ENCODE results near the gene RDX. TPM values are rescaled to one million over a fixed set of nuclear protein-coding genes. Genes with fewer than 3 reads are reported as not detected.

Gene RDX
- total RNA-seq (2014; rRNA removed; shearing (Covaris generic)) (43.2 and 45.2 TPM in 2 replicates), polyA plus RNA-seq (2016; fragmentation: Nextera tagmentation; extraction: Ambion mirVana) (153 and 226 TPM in 2 replicates)
- long read RNA-seq, partial matches to known transcripts: 12 of 16 reads
- long read RNA-seq, other reads (novel, unspliced or antisense): 4 of 16 reads

GRCh38 chr11:110296226-110297075 is at the start of gene RDX:
Gene RDX (minus strand): TSS chr11:110296614. CDS start chr11:110279692, 16,922 bp downstream.
- Mint-ChIP-seq H3K27ac (peak within 1 kb of the TSS; percentile 89), H3K4me3 (peak within 1 kb of the TSS; percentile 87), H3K36me3 (ENCODE audit: low read depth) (no peaks in the 10 kb centered on the region; the same call in 2 of the 3 replicates), H3K4me1 (peaks cover 41% of the 10 kb centered on the region), H3K9me3 (no peaks in the 10 kb centered on the region), H3K27me3 (ENCODE audit: insufficient read depth, low read depth, poor library complexity) (peaks cover 2% of the 10 kb centered on the region)
- peak within 1 kb of the TSS; percentile 94 for H3K4me3 ChIP-seq
- H4K20me1 ChIP-seq (replicated peaks; ENCODE audit: insufficient read depth): peaks cover 10% of the 10 kb centered on the region; the same call in 1 of the 2 replicates
- no peaks in the 10 kb centered on the region for H3K36me3 ChIP-seq (ENCODE audit: insufficient read depth)
- DNase-seq (ENCODE audit: low spot score): peak; percentile 91
- H3K27ac ChIP-seq (ENCODE audit: low read depth): peak within 1 kb of the TSS; percentile 82
- 0 out of 2 replicates have a peak, but pooled peaks cover 3% of the 10 kb centered on the region for H3F3A ChIP-seq (replicated peaks; ENCODE audit: low read depth)
- no peaks in the 10 kb centered on the region for H3K9me2 ChIP-seq (ENCODE audit: insufficient read depth)
- H2AFZ ChIP-seq: peak within 1 kb of the TSS; percentile 60
- TF ChIP-seq POLR2AphosphoS5 (IDR thresholded peaks at IDR 0.05; ENCODE audit: low read depth): peak; percentile 63
- TF ChIP-seq JUNB (IDR thresholded peaks at IDR 0.05; ENCODE audit: unreplicated experiment): no peak
- peaks cover 42% of the 10 kb centered on the region for H3K79me2 ChIP-seq (replicated peaks; ENCODE audit: insufficient read depth)
- H3K4me1 ChIP-seq (ENCODE audit: insufficient read depth): peaks cover 21% of the 10 kb centered on the region
- H3K4me2 ChIP-seq: peak within 1 kb of the TSS; percentile 95
- peak; percentile 69 for ATAC-seq
- no peaks in the 10 kb centered on the region for H3K27me3 ChIP-seq (ENCODE audit: insufficient read depth)

- Histone ChIP-seq H4K20me1 (replicated peaks; ENCODE audit: insufficient read depth) (no peaks in the 10 kb centered on the region), H3F3A (replicated peaks; ENCODE audit: low read depth) (no peaks in the 10 kb centered on the region), H3K27me3 (ENCODE audit: insufficient read depth) (no peaks in the 10 kb centered on the region), H3K27ac (ENCODE audit: low read depth) (no peak overlapping the region), H3K36me3 (ENCODE audit: insufficient read depth) (no peaks in the 10 kb centered on the region), H3K4me1 (ENCODE audit: insufficient read depth) (no peaks in the 10 kb centered on the region), H3K9me2 (ENCODE audit: insufficient read depth) (no peaks in the 10 kb centered on the region), H2AFZ (no peak overlapping the region), H3K79me2 (replicated peaks; ENCODE audit: insufficient read depth) (no peaks in the 10 kb centered on the region), H3K4me3 (no peak overlapping the region), H3K4me2 (no peak overlapping the region)
- Mint-ChIP-seq H3K27me3 (ENCODE audit: insufficient read depth, low read depth, poor library complexity) (no peaks in the 10 kb centered on the region), H3K4me1 (no peaks in the 10 kb centered on the region), H3K36me3 (ENCODE audit: low read depth) (no peaks in the 10 kb centered on the region), H3K27ac (no peak overlapping the region), H3K4me3 (no peak overlapping the region), H3K9me3 (no peaks in the 10 kb centered on the region)
- no peak for DNase-seq (ENCODE audit: low spot score)
- ATAC-seq: no peak
- TF ChIP-seq EZH2 (IDR thresholded peaks at IDR 0.05; ENCODE audit: low read depth, unreplicated experiment) (no peak), POLR2AphosphoS5 (IDR thresholded peaks at IDR 0.05; ENCODE audit: low read depth) (no peak), EZH2phosphoT487 (IDR thresholded peaks at IDR 0.05; ENCODE audit: unreplicated experiment) (no peak)
These were observed 49.3 kb upstream of the RDX start for GRCh38 chr11:110345743-110346142.

- Mint-ChIP-seq H3K4me1 (peaks cover 18% of the 10 kb centered on the region; the same call in 2 of the 3 replicates), H3K36me3 (ENCODE audit: low read depth) (no peaks in the 10 kb centered on the region), H3K27me3 (ENCODE audit: insufficient read depth, low read depth, poor library complexity) (no peaks in the 10 kb centered on the region), H3K9me3 (no peaks in the 10 kb centered on the region), H3K27ac (no peak overlapping the region), H3K4me3 (no peak overlapping the region)
- H3K4me1 ChIP-seq (ENCODE audit: insufficient read depth): no peaks in the 10 kb centered on the region
- ATAC-seq: no peak
- H2AFZ ChIP-seq: 0 out of 2 replicates have a peak overlapping the region, but pooled peaks have one; percentile 28
- no peak overlapping the region for H3K27ac ChIP-seq (ENCODE audit: low read depth)
- no peaks in the 10 kb centered on the region for H4K20me1 ChIP-seq (replicated peaks; ENCODE audit: insufficient read depth)
- H3F3A ChIP-seq (replicated peaks; ENCODE audit: low read depth): no peaks in the 10 kb centered on the region
- DNase-seq (ENCODE audit: low spot score): no peak
- no peak overlapping the region for H3K4me3 ChIP-seq
- no peaks in the 10 kb centered on the region for H3K36me3 ChIP-seq (ENCODE audit: insufficient read depth)
- no peaks in the 10 kb centered on the region for H3K27me3 ChIP-seq (ENCODE audit: insufficient read depth)
- no peaks in the 10 kb centered on the region for H3K9me2 ChIP-seq (ENCODE audit: insufficient read depth)
- H3K79me2 ChIP-seq (replicated peaks; ENCODE audit: insufficient read depth): no peaks in the 10 kb centered on the region
- H3K4me2 ChIP-seq: no peak overlapping the region
- TF ChIP-seq CTCF (conservative IDR thresholded peaks at IDR 0.05; ENCODE audit: low read depth in 2 of 2): no peak
- no peak for TF ChIP-seq EZH2 (IDR thresholded peaks at IDR 0.05; ENCODE audit: low read depth, unreplicated experiment)
- TF ChIP-seq ETS1 (IDR thresholded peaks at IDR 0.05): no peak
- TF ChIP-seq REST (IDR thresholded peaks at IDR 0.05; ENCODE audit: unreplicated experiment): no peak
- no peak for TF ChIP-seq NANOG (IDR thresholded peaks at IDR 0.05; ENCODE audit: borderline replicate concordance)
- TF ChIP-seq ZNF114 (CRISPR knock-in tag; IDR thresholded peaks at IDR 0.05): no peak
- TF ChIP-seq POLR2AphosphoS5 (IDR thresholded peaks at IDR 0.05; ENCODE audit: low read depth): no peak
- no peak for TF ChIP-seq STAT1 (IDR thresholded peaks at IDR 0.05; ENCODE audit: unreplicated experiment)
- no peak for TF ChIP-seq JUNB (IDR thresholded peaks at IDR 0.05; ENCODE audit: unreplicated experiment)
- no peak for TF ChIP-seq EZH2phosphoT487 (IDR thresholded peaks at IDR 0.05; ENCODE audit: unreplicated experiment)
- no peak for TF ChIP-seq ZNF331 (CRISPR knock-in tag; IDR thresholded peaks at IDR 0.05; ENCODE audit: low read depth)
These were observed 44.0 kb upstream of the RDX start for GRCh38 chr11:110340436-110340835.

Measured in GM23338 (cell line).